Endodermal cell (in vitro differentiated cells): ENCODE results near the gene SLC12A4. TPM values are rescaled to one million over a fixed set of nuclear protein-coding genes. Genes with fewer than 3 reads are reported as not detected.
"Not testable (repeated sequence)": the region's sequence is repeated elsewhere in the genome, so short reads cannot be mapped to it uniquely, and the experiment has no call there.

Source experiments
- DNase-seq: peaks from one replicate; pipeline ENCODE4 v3.0.0-alpha.2; 2017
- H3K27ac ChIP-seq: 2 replicates; pipeline ENCODE4 v1.5.1; 2013; ENCODE audit warnings: mild to moderate bottlenecking, low read depth, low read length, moderate library complexity
- H3K27me3 ChIP-seq: 2 replicates; pipeline ENCODE4 v1.6.1; 2013; ENCODE audit warnings: mild to moderate bottlenecking, low read length, moderate library complexity; ENCODE audit not compliant: insufficient read depth, control insufficient read depth, poor library complexity, severe bottlenecking
- H3K36me3 ChIP-seq: 2 replicates; pipeline ENCODE4 v1.7.0; 2013; ENCODE audit warnings: mild to moderate bottlenecking, low read length, moderate library complexity; ENCODE audit not compliant: control insufficient read depth, insufficient read depth
- H3K4me1 ChIP-seq: one replicate; pipeline ENCODE4 v1.7.0; 2013; ENCODE audit warnings: low read length; ENCODE audit not compliant: control insufficient read depth, insufficient read depth
- H3K4me3 ChIP-seq: 2 replicates; pipeline ENCODE4 v1.5.1; 2013; ENCODE audit warnings: mild to moderate bottlenecking, low read length, moderate library complexity
- H3K9ac ChIP-seq: 2 replicates; pipeline ENCODE4 v1.6.1; 2013; ENCODE audit warnings: mild to moderate bottlenecking, low read length, moderate library complexity; ENCODE audit not compliant: poor library complexity, severe bottlenecking; ENCODE audit errors: extremely low read depth
- H3K9me3 ChIP-seq: 2 replicates; pipeline ENCODE4 v1.6.1; 2013; ENCODE audit warnings: mild to moderate bottlenecking, low read length, moderate library complexity; ENCODE audit not compliant: control insufficient read depth
- H3K27ac Mint-ChIP-seq: 2 replicates; pipeline ENCODE4 v1.8.0; 2020; ENCODE audit warnings: mixed read lengths
- H3K27me3 Mint-ChIP-seq: 2 replicates; pipeline ENCODE4 v1.8.0; 2021; ENCODE audit warnings: mild to moderate bottlenecking, mixed read lengths; ENCODE audit not compliant: insufficient read depth
- H3K36me3 Mint-ChIP-seq: 2 replicates; pipeline ENCODE4 v1.8.0; 2020; ENCODE audit warnings: low read depth, mixed read lengths
- H3K4me1 Mint-ChIP-seq: 2 replicates; pipeline ENCODE4 v1.8.0; 2020; ENCODE audit warnings: mixed read lengths
- H3K4me3 Mint-ChIP-seq: 2 replicates; pipeline ENCODE4 v1.8.0; 2020; ENCODE audit warnings: mild to moderate bottlenecking, moderate library complexity, mixed read lengths
- H3K9me3 Mint-ChIP-seq: 2 replicates; pipeline ENCODE4 v1.8.0; 2020; ENCODE audit warnings: mild to moderate bottlenecking, mixed read lengths
- CTCF ChIP-seq: fragments of 200-600 bp; sonication (generic); conservative IDR thresholded peaks from 2 replicates; pipeline ENCODE4 v1.5.0; 2021; ENCODE audit warnings: antibody characterized with exemption, mild to moderate bottlenecking
- WGBS, 2 experiments: methylation state at CpG; one replicate each; pipeline versions ENCODE4 v1.1.5 to v1.1.7; 2013; ENCODE audit warnings: missing lambda C conversion rate in 2 of 2, mixed read lengths in 1 of 2; ENCODE audit not compliant: insufficient coverage in 1 of 2, insufficient read length in 1 of 2; 5-methylcytosine and 5-hydroxymethylcytosine counted together
- total RNA-seq, 2 donors: library from RNA; stranded (reverse); fragmentation: NEBNext Ultra II Directional in 1 of 2; extraction: Animal tissue kit (Norgen Biotek cat#: 25700) in 1 of 2; gene quantifications; 2 replicates in 1 of 2; 3 replicates in 1 of 2; pipeline ENCODE4 v1.2.1, GENCODE V29; 2021

Gene SLC12A4
- total RNA-seq, 2 donors from 2014 or later = 37.9 to 43.4 TPM

DNA sequence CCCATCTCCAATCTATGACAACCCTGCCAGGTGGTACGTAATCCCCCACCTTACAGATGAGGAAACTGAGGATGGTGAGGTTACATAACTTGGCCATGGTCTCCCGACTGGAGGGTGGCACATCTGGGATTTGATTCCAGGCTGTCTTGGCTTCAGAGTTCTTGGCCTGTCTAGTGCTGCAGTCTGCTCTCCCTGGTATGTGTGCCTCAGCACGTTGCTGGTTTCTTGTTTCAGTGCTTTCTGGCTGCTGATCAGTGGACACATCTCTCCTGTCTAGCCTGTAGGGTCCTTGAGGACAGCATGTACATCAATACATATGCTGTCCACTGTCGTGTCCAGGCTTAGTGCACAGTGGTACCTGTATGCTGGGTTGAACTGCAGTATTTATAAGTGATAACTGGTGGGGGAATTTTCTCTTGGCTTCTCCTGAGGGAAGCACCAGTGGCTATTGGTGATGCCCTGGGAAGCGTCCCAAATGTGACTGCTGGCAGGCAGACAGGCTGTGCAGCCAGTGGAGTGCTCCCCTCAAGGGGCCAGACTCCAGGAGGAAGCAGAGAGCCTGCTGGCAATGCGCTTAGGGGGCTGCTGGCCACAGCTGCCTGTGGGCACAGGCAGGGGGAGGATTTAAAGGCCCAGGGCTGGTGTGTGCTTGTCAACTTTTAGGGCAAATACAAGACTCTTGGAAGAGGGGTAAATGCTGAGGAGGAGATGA, 51.1 kb downstream of the SLC12A4 start:
- DNase-seq = no peak
- no peak for TF ChIP-seq CTCF
- Mint-ChIP-seq H3K27me3 (no peaks in the 10 kb centered on the region), H3K4me3 (no peak overlapping the region), H3K27ac (peak overlapping the region; percentile 36), H3K36me3 (peaks cover 23% of the 10 kb centered on the region), H3K9me3 (no peaks in the 10 kb centered on the region), H3K4me1 (peaks cover 35% of the 10 kb centered on the region)
- H3K9ac ChIP-seq = no peak overlapping the region
- H3K4me1 ChIP-seq = peaks cover 4% of the 10 kb centered on the region
- H3K27ac ChIP-seq = no peak overlapping the region
- H3K9me3 ChIP-seq = no peaks in the 10 kb centered on the region
- H3K4me3 ChIP-seq = no peak overlapping the region
- peaks cover 19% of the 10 kb centered on the region for H3K36me3 ChIP-seq
- no peaks in the 10 kb centered on the region for H3K27me3 ChIP-seq
- 89 to 90% methylated on average over 4 to 6 of the region's 6 CpGs for WGBS, 2 experiments

- H3K9ac ChIP-seq = no peak overlapping the region
- no peaks in the 10 kb centered on the region for H3K27me3 ChIP-seq
- Mint-ChIP-seq H3K27ac (peak overlapping the region; percentile 71), H3K9me3 (no peaks in the 10 kb centered on the region), H3K27me3 (no peaks in the 10 kb centered on the region), H3K4me3 (no peak overlapping the region), H3K36me3 (peaks cover 25% of the 10 kb centered on the region), H3K4me1 (peaks cover 28% of the 10 kb centered on the region)
- H3K4me1 ChIP-seq = peaks cover 4% of the 10 kb centered on the region
- WGBS, 2 experiments = 88 to 95% methylated on average over 6 to 7 of the region's 7 CpGs
- H3K36me3 ChIP-seq = peaks cover 23% of the 10 kb centered on the region
- H3K27ac ChIP-seq = no peak overlapping the region
- H3K4me3 ChIP-seq = no peak overlapping the region
- no peak for DNase-seq
- no peak for TF ChIP-seq CTCF
- H3K9me3 ChIP-seq = no peaks in the 10 kb centered on the region
Observed at GRCh38 chr16:67915831-67916723, 52.4 kb downstream of the SLC12A4 start.

GRCh38 chr16:67915496-67915769, 53.0 kb downstream of the SLC12A4 start:
- WGBS, 2 experiments = 83% methylated on average over 1 of the region's 2 CpGs; no CpG with 5 or more reads in 1 of the 2 experiments

More at GRCh38 chr16:67915496-67915769, 53.0 kb downstream of the SLC12A4 start:
- not testable (repeated sequence) for H3K27me3 ChIP-seq, H3K4me1 ChIP-seq, DNase-seq, H3K9me3 Mint-ChIP-seq, H3K4me3 Mint-ChIP-seq, H3K9me3 ChIP-seq, H3K9ac ChIP-seq, H3K27ac ChIP-seq, H3K4me3 ChIP-seq, H3K27me3 Mint-ChIP-seq
- peaks cover 28% of the 10 kb centered on the region for H3K4me1 Mint-ChIP-seq
- H3K36me3 Mint-ChIP-seq = peaks cover 23% of the 10 kb centered on the region
- H3K36me3 ChIP-seq = peaks cover 23% of the 10 kb centered on the region
- peak overlapping the region; percentile 71 for H3K27ac Mint-ChIP-seq
